ENCODE results near the gene PC. TPM values are rescaled to one million over a fixed set of nuclear protein-coding genes. Genes with fewer than 3 reads are reported as not detected.

Gene PC
- total and polyA plus RNA-seq, 9 of the 15 experiments (the other 6 are each of a cell fraction or from before 2014, with no cell fraction given) = 0.94 to 38.0 (median 8.7) TPM

GRCh38 chr11:66835768-66836405 is 122.3 kb downstream of the PC start (continued):
- no peak for TF ChIP-seq ZFP36 (IDR thresholded peaks at IDR 0.05; ENCODE audit: low read depth, low read length, partially characterized antibody)
- TF ChIP-seq CEBPZ (IDR thresholded peaks at IDR 0.05; ENCODE audit: borderline replicate concordance, low read depth, low read length) = no peak
- peak; percentile 18; the same call in 1 of the 2 replicates for TF ChIP-seq LEF1 (IDR thresholded peaks at IDR 0.05)
- TF ChIP-seq ZNF140 (CRISPR knock-in tag; IDR thresholded peaks at IDR 0.05) = no peak
- no peak for TF ChIP-seq PHB2 (IDR thresholded peaks at IDR 0.05; ENCODE audit: low read depth)
- no peak for TF ChIP-seq ETV6 (IDR thresholded peaks at IDR 0.05; ENCODE audit: borderline replicate concordance in 1 of 2, low read depth in 2 of 2, low read length in 1 of 2)
- no peak for TF ChIP-seq ETV6 (CRISPR knock-in tag; IDR thresholded peaks at IDR 0.05; ENCODE audit: borderline replicate concordance)
- TF ChIP-seq ZBTB34 (CRISPR knock-in tag; IDR thresholded peaks at IDR 0.05) = no peak
- no peak for TF ChIP-seq TEAD1 (CRISPR knock-in tag; IDR thresholded peaks at IDR 0.05)
- TF ChIP-seq BRD9 (IDR thresholded peaks at IDR 0.05; ENCODE audit: low read depth, partially characterized antibody) = peak; percentile 43
- TF ChIP-seq TAF9B (IDR thresholded peaks at IDR 0.05; ENCODE audit: partially characterized antibody) = no peak
- TF ChIP-seq HDAC3 (IDR thresholded peaks at IDR 0.05; ENCODE audit: borderline replicate concordance, partially characterized antibody) = peak; percentile 17
- TF ChIP-seq ZEB2 (IDR thresholded peaks at IDR 0.05) = peak; percentile 58; the same call in 1 of the 2 replicates
- peak; percentile 98 for TF ChIP-seq MAFF (IDR thresholded peaks at IDR 0.05; ENCODE audit: low read length)
- no peak for TF ChIP-seq BHLHE40 (IDR thresholded peaks at IDR 0.05; ENCODE audit: low read length)
- TF ChIP-seq ZNF445 (CRISPR knock-in tag; IDR thresholded peaks at IDR 0.05; ENCODE audit: low read depth) = no peak
- no peak for TF ChIP-seq AFF1 (IDR thresholded peaks at IDR 0.05; ENCODE audit: low read depth in 1 of 2, partially characterized antibody in 2 of 2)
- no peak for TF ChIP-seq ZNF184 (CRISPR knock-in tag; IDR thresholded peaks at IDR 0.05)
- no peak for TF ChIP-seq BRF2 (IDR thresholded peaks at IDR 0.05; ENCODE audit: borderline replicate concordance, insufficient read depth, insufficient read length)
